Non-pigmented ciliary epithelial cell (primary cell): ENCODE data around the gene CD247.

Source experiments
- DNase-seq: peaks from one replicate; pipeline ENCODE4 v3.0.0-alpha.2; 2010; ENCODE audit warnings: low read depth

The CD247 gene

DNA sequence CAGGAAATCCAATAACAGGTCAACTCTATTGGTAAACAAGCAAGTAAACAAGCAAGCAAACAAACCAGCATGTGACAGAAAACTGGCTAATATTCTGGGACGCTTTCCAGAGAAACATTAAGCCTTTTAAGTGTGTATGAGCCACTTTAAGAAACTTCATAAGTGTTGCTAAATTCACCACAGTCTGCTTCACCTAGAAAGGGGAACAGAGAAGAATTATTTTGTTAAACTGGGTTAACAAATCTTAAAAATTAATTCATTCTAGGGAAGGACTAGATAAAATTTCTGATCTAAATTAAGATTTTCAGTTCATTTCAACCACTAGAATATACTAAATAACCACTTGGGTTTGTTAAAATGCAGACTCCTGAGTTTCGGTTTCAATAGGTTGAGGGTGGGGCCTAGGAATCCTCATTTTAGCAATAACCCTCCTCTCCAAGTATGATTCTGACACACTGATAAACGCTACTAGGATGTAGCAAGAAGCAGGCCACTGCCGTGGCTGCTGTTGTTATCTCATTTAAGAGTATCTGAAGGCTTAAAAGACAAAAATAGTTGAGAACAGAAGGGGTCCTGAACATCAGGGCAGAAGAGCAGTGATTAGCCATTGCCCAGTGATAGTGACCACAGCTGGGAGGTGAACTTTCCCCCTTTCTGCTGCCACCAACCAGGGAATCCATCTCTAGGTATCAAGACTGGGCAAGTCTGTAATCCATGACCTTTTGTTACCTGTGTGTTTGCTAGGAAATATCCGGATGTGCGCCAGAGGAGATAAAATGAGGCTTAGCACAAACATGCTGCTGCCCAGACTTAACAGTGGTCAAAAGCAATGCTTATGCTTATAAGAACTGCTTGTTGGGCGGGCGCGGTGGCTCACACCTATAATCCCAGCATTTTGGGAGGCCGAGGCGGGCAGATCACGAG, 24.0 kb upstream of the CD247 start:
- DNase-seq: no peak

GRCh38 chr1:167541610-167542009, 23.3 kb upstream of the CD247 start:
- no peak for DNase-seq

- DNase-seq: no peak
Observed at GRCh38 chr1:167541003-167541402, 22.7 kb upstream of the CD247 start.

- DNase-seq: no peak
Observed at GRCh38 chr1:167538657-167539056, 20.3 kb upstream of the CD247 start.

- no peak for DNase-seq
Observed at GRCh38 chr1:167533851-167534300, 15.5 kb upstream of the CD247 start.

- DNase-seq: no peak
Observed at GRCh38 chr1:167532964-167533824, 14.9 kb upstream of the CD247 start.

- DNase-seq: no peak
Observed at GRCh38 chr1:167532375-167532774, 14.0 kb upstream of the CD247 start.

DNA sequence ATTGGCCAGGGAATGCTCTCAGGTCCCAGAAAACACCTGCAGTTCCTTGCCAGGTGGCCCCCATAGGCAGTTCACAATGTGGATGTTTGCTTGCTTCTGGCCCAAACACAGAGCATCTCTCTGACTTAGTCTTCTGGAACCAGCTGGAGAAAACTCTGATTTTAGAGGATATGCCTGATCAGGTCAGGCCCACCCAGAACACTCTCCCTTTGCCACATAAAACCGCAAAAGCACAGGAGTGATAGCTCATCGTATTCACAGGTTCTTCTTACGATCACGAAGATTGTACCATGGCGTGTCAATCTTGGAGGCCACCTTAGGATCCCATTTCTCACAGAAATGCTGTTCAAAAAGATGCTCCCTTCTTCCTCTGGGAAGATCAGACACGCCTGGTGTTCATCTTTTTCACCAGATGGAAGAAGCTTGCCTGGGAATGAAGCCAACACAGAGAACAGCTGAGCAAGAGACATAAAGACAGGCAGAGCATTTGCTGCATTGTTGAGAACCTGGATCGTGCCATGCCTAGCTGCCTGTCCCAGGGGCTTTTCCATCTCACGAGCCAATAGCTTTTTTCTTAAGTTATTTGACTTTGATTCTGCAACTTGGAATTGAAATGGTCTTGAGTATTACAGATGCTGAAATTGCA, 11.6 kb upstream of the CD247 start:
- no peak for DNase-seq

GRCh38 chr1:167528057-167528728, 9.9 kb upstream of the CD247 start:
- no peak for DNase-seq

- DNase-seq: no peak
Observed at GRCh38 chr1:167526667-167527383, 8.5 kb upstream of the CD247 start.

DNA sequence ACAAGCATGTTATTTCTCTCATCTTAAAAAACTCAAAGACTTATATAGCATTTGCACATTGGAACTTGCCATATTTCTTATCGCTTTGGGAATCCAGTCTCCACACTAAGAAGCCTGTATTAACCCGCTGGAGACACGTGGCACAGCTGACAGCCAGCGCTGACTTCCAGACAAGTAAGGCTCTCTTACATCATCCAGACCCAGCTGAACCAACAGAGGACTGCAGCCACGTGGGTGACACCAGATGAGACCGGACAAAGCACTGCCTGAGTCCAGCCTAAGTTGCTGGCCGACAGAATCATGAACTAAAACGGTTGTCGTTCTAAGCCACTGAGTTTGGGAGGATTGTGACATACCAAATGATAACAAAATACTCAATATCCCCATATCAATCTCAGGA, 6.3 kb upstream of the CD247 start:
- no peak for DNase-seq

- DNase-seq: no peak
Observed at GRCh38 chr1:167522246-167522645, 3.9 kb upstream of the CD247 start.

DNA sequence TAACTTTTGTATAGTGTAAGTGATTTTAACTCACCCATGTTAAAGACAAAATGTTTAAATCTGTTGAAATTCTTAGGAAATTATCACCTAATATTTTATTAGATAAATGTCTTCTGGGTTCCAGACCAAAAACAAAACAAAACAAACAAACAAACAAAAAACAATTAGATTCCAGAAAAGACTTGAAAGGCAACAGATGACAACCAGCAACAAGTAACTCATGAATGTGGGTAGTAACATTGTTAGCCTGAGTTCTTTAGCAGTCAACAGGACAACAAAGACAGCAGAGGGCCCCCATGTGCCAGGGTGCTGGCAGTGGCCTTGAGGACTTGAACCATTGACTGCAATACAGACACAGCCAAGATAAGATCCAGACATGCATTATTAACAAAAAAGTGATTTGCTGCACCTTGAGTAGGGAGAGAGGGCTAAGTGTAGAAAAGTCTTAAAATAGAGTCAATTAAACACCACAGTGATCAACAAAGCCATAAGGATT, 2.4 kb upstream of the CD247 start:
- no peak for DNase-seq

DNA sequence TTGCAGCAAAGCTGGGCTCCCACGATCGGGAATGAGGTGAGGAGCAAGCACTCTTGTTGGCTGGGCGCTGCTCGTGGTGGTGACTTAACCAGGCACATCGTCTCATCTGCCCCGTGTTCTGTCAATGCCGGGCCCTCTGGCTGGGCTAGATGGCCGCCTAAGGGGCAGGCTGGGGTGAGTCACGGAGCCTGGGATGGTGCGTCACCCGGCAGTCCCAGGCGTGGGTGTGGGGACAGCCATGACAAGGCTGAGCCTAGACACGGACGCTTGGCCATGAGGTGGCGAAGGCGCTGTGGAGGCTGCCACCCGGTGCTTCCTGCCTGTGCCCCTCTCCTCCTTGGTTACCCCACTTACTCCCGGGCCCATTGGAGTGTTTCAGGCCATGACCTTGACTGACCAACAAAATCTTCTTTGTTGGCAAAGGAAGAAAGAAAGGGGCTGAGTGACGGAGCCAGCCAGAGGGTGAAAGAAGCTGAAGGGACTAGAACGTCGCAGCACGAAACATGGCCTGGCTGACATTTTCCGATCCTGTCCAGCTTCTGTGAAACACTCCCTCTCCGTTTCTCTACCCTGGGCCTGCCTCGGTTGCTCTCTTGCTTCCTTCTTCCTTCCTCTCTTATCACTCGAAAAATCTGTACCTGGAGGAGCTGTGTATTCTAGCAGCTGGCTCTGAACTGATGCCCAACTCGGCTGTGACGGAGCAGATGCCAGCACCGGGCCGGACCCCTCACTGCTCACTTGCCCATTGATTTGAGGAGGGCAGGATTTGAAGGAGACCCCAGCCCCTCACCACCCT, 596 bp downstream of the CD247 start:
- DNase-seq: no peak

DNA sequence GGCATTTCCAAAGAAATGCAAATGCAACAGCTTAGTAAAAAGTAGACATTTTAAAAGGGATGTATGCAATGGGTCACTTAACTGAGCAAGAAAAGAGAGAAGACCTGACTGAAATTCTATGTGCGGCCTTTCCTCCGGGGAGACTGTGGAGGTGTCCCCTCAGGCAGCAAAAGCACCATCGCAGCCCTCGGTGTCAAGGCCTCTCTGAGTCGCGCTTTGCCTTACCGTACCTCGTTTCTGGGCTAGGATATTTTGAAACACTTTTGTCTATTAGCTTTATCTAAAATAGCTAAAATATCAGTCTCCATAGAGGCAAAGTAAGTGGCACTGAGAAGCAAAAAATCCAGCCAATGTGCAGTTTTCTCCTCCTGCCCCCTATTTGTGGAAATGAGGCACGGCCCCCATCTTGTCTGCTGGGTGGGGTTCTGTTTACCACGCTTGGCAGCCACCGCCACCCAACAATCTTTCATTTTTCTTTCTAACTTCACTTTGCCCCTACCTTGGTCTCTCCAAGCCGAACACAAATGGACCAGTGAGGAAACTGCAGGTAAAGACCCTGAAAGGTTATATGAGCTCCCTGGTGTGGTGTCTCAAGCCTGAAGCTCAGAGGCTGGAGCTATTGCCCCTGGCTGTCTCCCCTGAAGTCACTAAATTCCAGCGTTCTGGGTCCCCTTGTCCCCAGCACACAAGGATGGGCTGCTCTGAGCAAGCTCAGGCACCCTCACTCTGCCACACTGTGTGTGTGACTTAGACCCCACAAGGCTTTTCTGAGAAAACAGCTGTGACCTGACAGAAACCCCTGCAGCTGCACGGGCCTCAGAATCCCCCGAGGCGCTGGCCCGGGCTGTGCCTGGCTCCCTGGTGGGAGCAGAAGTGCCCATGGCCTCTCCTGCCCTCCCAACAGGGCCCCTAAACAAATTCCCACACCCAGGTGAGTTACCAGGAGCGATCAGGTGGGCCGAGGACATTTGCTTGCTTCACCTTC, 1.6 kb downstream of the CD247 start:
- DNase-seq: no peak

GRCh38 chr1:167515893-167516321, 2.4 kb downstream of the CD247 start:
- DNase-seq: no peak

GRCh38 chr1:167515461-167515860, 2.9 kb downstream of the CD247 start:
- DNase-seq: no peak

GRCh38 chr1:167514288-167514687, 4.0 kb downstream of the CD247 start:
- no peak for DNase-seq
